Measurements from ENCODE around the gene ZNF628.

ZNF628 gene

GRCh38 chr19:55461974-55462626 lies 14.3 kb upstream of the ZNF628 start:
- peak overlapping the region; percentile 87 for H4K8ac ChIP-seq (ENCODE audit: low read depth, low read length)
- WGBS (ENCODE audit: extremely low coverage, insufficient coverage, insufficient read length) = no CpG with 5 or more reads among the region's 27 CpGs
- H4K91ac ChIP-seq (ENCODE audit: low read depth, low read length) = peak overlapping the region; percentile 77
- H3K4ac ChIP-seq (ENCODE audit: low read depth, low read length) = no peak overlapping the region
- H3K4me2 ChIP-seq (ENCODE audit: low read length) = peak overlapping the region; percentile 74
- no peaks in the 10 kb centered on the region for H3K36me3 ChIP-seq (ENCODE audit: control insufficient read depth in 1 of 2, insufficient read depth in 2 of 2, low read length in 2 of 2)
- H3K4me3 ChIP-seq (ENCODE audit: low read depth, low read length) = no peak overlapping the region
- no peak overlapping the region for H3K27ac ChIP-seq (ENCODE audit: low read depth, low read length)
- H3K23ac ChIP-seq (ENCODE audit: low read length) = no peak overlapping the region
- peak overlapping the region; percentile 72 for H2AFZ ChIP-seq (ENCODE audit: insufficient read depth, low read length, poor library complexity)
- no peak overlapping the region for H2BK12ac ChIP-seq (ENCODE audit: low read length)
- H3K79me2 ChIP-seq (ENCODE audit: control insufficient read depth, insufficient read depth, low read length, poor library complexity) = peaks cover 3% of the 10 kb centered on the region
- H3K14ac ChIP-seq (ENCODE audit: low read length) = peak overlapping the region; percentile 36
- peaks cover 7 to 12% of the 10 kb centered on the region in 2 experiments for H3K4me1 ChIP-seq (ENCODE audit: control insufficient read depth in 1 of 2, insufficient read depth in 2 of 2, low read length in 2 of 2)
- H3K9me3 ChIP-seq (ENCODE audit: insufficient read depth, low read depth, low read length) = no peaks in the 10 kb centered on the region
- peak overlapping the region; percentile 61 for H4K12ac ChIP-seq (ENCODE audit: low read depth, low read length)
- H3K18ac ChIP-seq (ENCODE audit: low read length) = no peak overlapping the region
- H3K27me3 ChIP-seq (ENCODE audit: insufficient read depth, low read length) = no peaks in the 10 kb centered on the region
- DNase-seq = peak in 1 of 2 donors; percentile 25
- peak overlapping the region; percentile 45 for H3K9ac ChIP-seq (ENCODE audit: low read length)
- H2BK5ac ChIP-seq (ENCODE audit: low read depth, low read length, poor library complexity) = no peak overlapping the region
- H2AK5ac ChIP-seq (ENCODE audit: low read length) = no peak overlapping the region
- H3K79me1 ChIP-seq (ENCODE audit: low read length) = peaks cover 6% of the 10 kb centered on the region
- no peak overlapping the region for H2BK120ac ChIP-seq (ENCODE audit: insufficient read depth, low read length, poor library complexity)

- no peak overlapping the region for H3K18ac ChIP-seq (ENCODE audit: low read length)
- no peak for DNase-seq
- no peak overlapping the region for H3K14ac ChIP-seq (ENCODE audit: low read length)
- no peak overlapping the region for H2BK12ac ChIP-seq (ENCODE audit: low read length)
- H3K27ac ChIP-seq (ENCODE audit: low read depth, low read length) = no peak overlapping the region
- no peaks in the 10 kb centered on the region for H3K27me3 ChIP-seq (ENCODE audit: insufficient read depth, low read length)
- H3K23ac ChIP-seq (ENCODE audit: low read length) = no peak overlapping the region
- peaks cover 6% of the 10 kb centered on the region for H3K79me1 ChIP-seq (ENCODE audit: low read length)
- no peak overlapping the region for H2AFZ ChIP-seq (ENCODE audit: insufficient read depth, low read length, poor library complexity)
- no peak overlapping the region for H3K4ac ChIP-seq (ENCODE audit: low read depth, low read length)
- no peak overlapping the region for H3K4me2 ChIP-seq (ENCODE audit: low read length)
- no peak overlapping the region for H4K91ac ChIP-seq (ENCODE audit: low read depth, low read length)
- H2AK5ac ChIP-seq (ENCODE audit: low read length) = no peak overlapping the region
- H3K9ac ChIP-seq (ENCODE audit: low read length) = no peak overlapping the region
- H3K36me3 ChIP-seq (ENCODE audit: control insufficient read depth in 1 of 2, insufficient read depth in 2 of 2, low read length in 2 of 2) = no peaks in the 10 kb centered on the region
- no CpG with 5 or more reads among the region's 11 CpGs for WGBS (ENCODE audit: extremely low coverage, insufficient coverage, insufficient read length)
- H2BK5ac ChIP-seq (ENCODE audit: low read depth, low read length, poor library complexity) = no peak overlapping the region
- H3K4me1 ChIP-seq (ENCODE audit: control insufficient read depth in 1 of 2, insufficient read depth in 2 of 2, low read length in 2 of 2) = peaks cover 7 to 12% of the 10 kb centered on the region in 2 experiments
- H3K79me2 ChIP-seq (ENCODE audit: control insufficient read depth, insufficient read depth, low read length, poor library complexity) = peaks cover 3% of the 10 kb centered on the region
- no peak overlapping the region for H4K12ac ChIP-seq (ENCODE audit: low read depth, low read length)
- no peak overlapping the region for H4K8ac ChIP-seq (ENCODE audit: low read depth, low read length)
- H2BK120ac ChIP-seq (ENCODE audit: insufficient read depth, low read length, poor library complexity) = no peak overlapping the region
- no peaks in the 10 kb centered on the region for H3K9me3 ChIP-seq (ENCODE audit: insufficient read depth, low read depth, low read length)
- no peak overlapping the region for H3K4me3 ChIP-seq (ENCODE audit: low read depth, low read length)
These were observed 13.7 kb upstream of the ZNF628 start for GRCh38 chr19:55462722-55463121.

GRCh38 chr19:55463583-55464031 lies 12.8 kb upstream of the ZNF628 start:
- DNase-seq = no peak
- H2AK5ac ChIP-seq (ENCODE audit: low read length) = no peak overlapping the region
- no CpG with 5 or more reads among the region's 15 CpGs for WGBS (ENCODE audit: extremely low coverage, insufficient coverage, insufficient read length)
- H2AFZ ChIP-seq (ENCODE audit: insufficient read depth, low read length, poor library complexity) = no peak overlapping the region
- no peak overlapping the region for H2BK120ac ChIP-seq (ENCODE audit: insufficient read depth, low read length, poor library complexity)
- H4K12ac ChIP-seq (ENCODE audit: low read depth, low read length) = no peak overlapping the region
- H3K79me1 ChIP-seq (ENCODE audit: low read length) = peaks cover 6% of the 10 kb centered on the region
- no peaks in the 10 kb centered on the region for H3K9me3 ChIP-seq (ENCODE audit: insufficient read depth, low read depth, low read length)
- H3K18ac ChIP-seq (ENCODE audit: low read length) = no peak overlapping the region
- no peak overlapping the region for H2BK12ac ChIP-seq (ENCODE audit: low read length)
- H3K79me2 ChIP-seq (ENCODE audit: control insufficient read depth, insufficient read depth, low read length, poor library complexity) = peaks cover 3% of the 10 kb centered on the region
- H3K14ac ChIP-seq (ENCODE audit: low read length) = no peak overlapping the region
- H4K8ac ChIP-seq (ENCODE audit: low read depth, low read length) = no peak overlapping the region
- H3K23ac ChIP-seq (ENCODE audit: low read length) = no peak overlapping the region
- no peak overlapping the region for H3K27ac ChIP-seq (ENCODE audit: low read depth, low read length)
- no peak overlapping the region for H3K9ac ChIP-seq (ENCODE audit: low read length)
- no peak overlapping the region for H3K4me3 ChIP-seq (ENCODE audit: low read depth, low read length)
- no peak overlapping the region for H4K91ac ChIP-seq (ENCODE audit: low read depth, low read length)
- H3K27me3 ChIP-seq (ENCODE audit: insufficient read depth, low read length) = no peaks in the 10 kb centered on the region
- no peak overlapping the region for H2BK5ac ChIP-seq (ENCODE audit: low read depth, low read length, poor library complexity)
- no peak overlapping the region for H3K4me2 ChIP-seq (ENCODE audit: low read length)
- H3K36me3 ChIP-seq (ENCODE audit: control insufficient read depth in 1 of 2, insufficient read depth in 2 of 2, low read length in 2 of 2) = no peaks in the 10 kb centered on the region
- H3K4ac ChIP-seq (ENCODE audit: low read depth, low read length) = no peak overlapping the region
- peaks cover 9 to 15% of the 10 kb centered on the region in 2 experiments for H3K4me1 ChIP-seq (ENCODE audit: control insufficient read depth in 1 of 2, insufficient read depth in 2 of 2, low read length in 2 of 2)

- H3K36me3 ChIP-seq (ENCODE audit: control insufficient read depth in 1 of 2, insufficient read depth in 2 of 2, low read length in 2 of 2) = no peaks in the 10 kb centered on the region
- no peak overlapping the region for H2BK12ac ChIP-seq (ENCODE audit: low read length)
- H3K27me3 ChIP-seq (ENCODE audit: insufficient read depth, low read length) = no peaks in the 10 kb centered on the region
- H2BK120ac ChIP-seq (ENCODE audit: insufficient read depth, low read length, poor library complexity) = no peak overlapping the region
- no peak overlapping the region for H3K18ac ChIP-seq (ENCODE audit: low read length)
- no peak overlapping the region for H3K4me3 ChIP-seq (ENCODE audit: low read depth, low read length)
- no peak overlapping the region for H2AK5ac ChIP-seq (ENCODE audit: low read length)
- H2AFZ ChIP-seq (ENCODE audit: insufficient read depth, low read length, poor library complexity) = no peak overlapping the region
- DNase-seq = no peak
- H3K27ac ChIP-seq (ENCODE audit: low read depth, low read length) = no peak overlapping the region
- peaks cover 3% of the 10 kb centered on the region for H3K79me2 ChIP-seq (ENCODE audit: control insufficient read depth, insufficient read depth, low read length, poor library complexity)
- no peak overlapping the region for H4K8ac ChIP-seq (ENCODE audit: low read depth, low read length)
- no peaks in the 10 kb centered on the region for H3K9me3 ChIP-seq (ENCODE audit: insufficient read depth, low read depth, low read length)
- no peak overlapping the region for H2BK5ac ChIP-seq (ENCODE audit: low read depth, low read length, poor library complexity)
- no peak overlapping the region for H3K14ac ChIP-seq (ENCODE audit: low read length)
- H4K12ac ChIP-seq (ENCODE audit: low read depth, low read length) = no peak overlapping the region
- no peak overlapping the region for H3K4me2 ChIP-seq (ENCODE audit: low read length)
- peaks cover 6% of the 10 kb centered on the region for H3K79me1 ChIP-seq (ENCODE audit: low read length)
- WGBS (ENCODE audit: extremely low coverage, insufficient coverage, insufficient read length) = no CpG with 5 or more reads among the region's 23 CpGs
- no peak overlapping the region for H4K91ac ChIP-seq (ENCODE audit: low read depth, low read length)
- H3K23ac ChIP-seq (ENCODE audit: low read length) = no peak overlapping the region
- H3K4me1 ChIP-seq (ENCODE audit: control insufficient read depth in 1 of 2, insufficient read depth in 2 of 2, low read length in 2 of 2) = peaks cover 9 to 15% of the 10 kb centered on the region in 2 experiments
- no peak overlapping the region for H3K4ac ChIP-seq (ENCODE audit: low read depth, low read length)
- H3K9ac ChIP-seq (ENCODE audit: low read length) = no peak overlapping the region
These were observed 12.3 kb upstream of the ZNF628 start for GRCh38 chr19:55464039-55464661.
